Mesothelial cell of epicardium (in vitro differentiated cells): ENCODE measurements around the gene TREX2. TPM values are rescaled to one million over a fixed set of nuclear protein-coding genes. Genes with fewer than 3 reads are reported as not detected.

Experiments used
- DNase-seq, 2 experiments: peaks; one replicate each; pipeline ENCODE4 v3.0.0; 2021; ENCODE audit warnings: low spot score in 2 of 2; ENCODE audit not compliant: unreplicated experiment in 2 of 2
- H3K27ac Mint-ChIP-seq: 2 replicates; pipeline ENCODE4 v1.8.0; 2021; ENCODE audit warnings: mixed read lengths
- H3K27me3 Mint-ChIP-seq: 2 replicates; pipeline ENCODE4 v1.8.0; 2021; ENCODE audit warnings: low read depth, mixed read lengths
- H3K36me3 Mint-ChIP-seq: 2 replicates; pipeline ENCODE4 v1.8.0; 2021; ENCODE audit warnings: mixed read lengths
- H3K4me1 Mint-ChIP-seq: 2 replicates; pipeline ENCODE4 v1.8.0; 2021; ENCODE audit warnings: mixed read lengths
- H3K4me3 Mint-ChIP-seq: 2 replicates; pipeline ENCODE4 v1.8.0; 2021; ENCODE audit warnings: mild to moderate bottlenecking, moderate library complexity, mixed read lengths
- H3K9me3 Mint-ChIP-seq: 2 replicates; pipeline ENCODE4 v1.8.0; 2021; ENCODE audit warnings: mixed read lengths
- CTCF ChIP-seq: fragments of 200-600 bp; sonication (generic); IDR thresholded peaks from one replicate; pipeline ENCODE4 v1.5.0; 2021; ENCODE audit warnings: antibody characterized with exemption; ENCODE audit not compliant: unreplicated experiment
- total RNA-seq: library from RNA; stranded (reverse); gene quantifications from 3 replicates; pipeline ENCODE4 v1.2.1, GENCODE V29; 2021

The TREX2 gene
- total RNA-seq, 1 donor from 2014 or later, result 0.83 TPM

GRCh38 chrX:153463556-153463955 lies 17.7 kb upstream of the TREX2 start:
- TF ChIP-seq CTCF, result no peak
- DNase-seq, result no peak
- H3K9me3 Mint-ChIP-seq, result peaks cover 11% of the 10 kb centered on the region
- no peak overlapping the region for H3K4me3 Mint-ChIP-seq
- H3K4me1 Mint-ChIP-seq, result peaks cover 4% of the 10 kb centered on the region
- H3K27ac Mint-ChIP-seq, result no peak overlapping the region
- H3K27me3 Mint-ChIP-seq, result no peaks in the 10 kb centered on the region
- H3K36me3 Mint-ChIP-seq, result peaks cover 15% of the 10 kb centered on the region

GRCh38 chrX:153463031-153463430 lies 17.2 kb upstream of the TREX2 start:
- DNase-seq, result no peak
- H3K4me1 Mint-ChIP-seq, result peaks cover 4% of the 10 kb centered on the region
- no peak for TF ChIP-seq CTCF
- no peaks in the 10 kb centered on the region for H3K27me3 Mint-ChIP-seq
- peaks cover 11% of the 10 kb centered on the region for H3K9me3 Mint-ChIP-seq
- H3K36me3 Mint-ChIP-seq, result peaks cover 15% of the 10 kb centered on the region
- no peak overlapping the region for H3K27ac Mint-ChIP-seq
- H3K4me3 Mint-ChIP-seq, result no peak overlapping the region

GRCh38 chrX:153462291-153462690 lies 16.4 kb upstream of the TREX2 start:
- peaks cover 4% of the 10 kb centered on the region for H3K4me1 Mint-ChIP-seq
- no peak overlapping the region for H3K27ac Mint-ChIP-seq
- peaks cover 11% of the 10 kb centered on the region for H3K9me3 Mint-ChIP-seq
- H3K27me3 Mint-ChIP-seq, result no peaks in the 10 kb centered on the region
- no peak for TF ChIP-seq CTCF
- H3K36me3 Mint-ChIP-seq, result peaks cover 15% of the 10 kb centered on the region
- no peak overlapping the region for H3K4me3 Mint-ChIP-seq
- DNase-seq, result no peak

GRCh38 chrX:153460826-153461225 lies 15.0 kb upstream of the TREX2 start:
- peaks cover 11% of the 10 kb centered on the region for H3K9me3 Mint-ChIP-seq
- no peaks in the 10 kb centered on the region for H3K27me3 Mint-ChIP-seq
- peak overlapping the region; percentile 26 for H3K27ac Mint-ChIP-seq
- DNase-seq, result peak in 1 of 2 experiments; percentile 60
- no peak overlapping the region for H3K4me3 Mint-ChIP-seq
- peaks cover 4% of the 10 kb centered on the region for H3K4me1 Mint-ChIP-seq
- peaks cover 15% of the 10 kb centered on the region for H3K36me3 Mint-ChIP-seq
- TF ChIP-seq CTCF, result no peak

GRCh38 chrX:153459986-153460385 lies 14.1 kb upstream of the TREX2 start:
- Mint-ChIP-seq H3K27me3 (no peaks in the 10 kb centered on the region), H3K9me3 (peaks cover 11% of the 10 kb centered on the region), H3K4me3 (no peak overlapping the region), H3K4me1 (peaks cover 4% of the 10 kb centered on the region), H3K27ac (peak overlapping the region; percentile 93), H3K36me3 (peaks cover 15% of the 10 kb centered on the region)
- no peak for DNase-seq
- no peak for TF ChIP-seq CTCF

- H3K36me3 Mint-ChIP-seq, result peaks cover 14% of the 10 kb centered on the region
- no peaks in the 10 kb centered on the region for H3K27me3 Mint-ChIP-seq
- H3K4me1 Mint-ChIP-seq, result peaks cover 4% of the 10 kb centered on the region
- H3K9me3 Mint-ChIP-seq, result peaks cover 11% of the 10 kb centered on the region
- no peak for TF ChIP-seq CTCF
- H3K27ac Mint-ChIP-seq, result no peak overlapping the region
- DNase-seq, result no peak
- no peak overlapping the region for H3K4me3 Mint-ChIP-seq
Measured at GRCh38 chrX:153458476-153458875, 12.6 kb upstream of the TREX2 start.
